Motor neuron (in vitro differentiated cells): ENCODE results near the gene NUDT3. TPM values are rescaled to one million over a fixed set of nuclear protein-coding genes. Genes with fewer than 3 reads are reported as not detected.
"Not testable (repeated sequence)": the region's sequence is repeated elsewhere in the genome, so short reads cannot be mapped to it uniquely, and the experiment has no call there.

Source experiments
- ATAC-seq, 8 experiments: fragments of 200-7000 bp; cut with Tn5 transposase; replicated peaks in 6 of 8; 2 replicates each; pipeline ENCODE4 v1.8.0; 2021; ENCODE audit warnings: mild to moderate bottlenecking in 8 of 8, moderate library complexity in 8 of 8
- H3K27ac ChIP-seq, 2 donors: fragments of 250-450 bp; sonication (Bioruptor Pico); 2 replicates each; pipeline ENCODE4 v1.9.0; 2021; ENCODE audit warnings: antibody characterized with exemption in 2 of 2, mild to moderate bottlenecking in 2 of 2, moderate library complexity in 1 of 2
- H3K4me1 ChIP-seq, 2 donors: fragments of 250-450 bp; sonication (Bioruptor Pico); replicated peaks in 1 of 2; 2 replicates each; pipeline ENCODE4 v1.6.1; 2021; ENCODE audit warnings: antibody characterized with exemption in 2 of 2, mild to moderate bottlenecking in 2 of 2, moderate library complexity in 1 of 2
- H3K4me3 ChIP-seq, 5 donors: fragments of 250-450 bp; sonication (Bioruptor Pico); 2 replicates each; pipeline ENCODE4 v1.9.0; 2021; ENCODE audit warnings: antibody characterized with exemption in 5 of 5, mild to moderate bottlenecking in 5 of 5, moderate library complexity in 4 of 5
- WGBS, 10 experiments: fragments of 450-650 bp; shearing (Covaris generic); methylation state at CpG; one replicate each; pipeline ENCODE4 v1.0.0; 2022; 5-methylcytosine and 5-hydroxymethylcytosine counted together
- in situ Hi-C, 9 experiments: fragments of 400-800 bp; cut with MboI; loops; one replicate each; pipeline ENCODE4 v1.15.0; 2021; ENCODE audit warnings: low sequenced_read_pairs in 9 of 9, low pct_unique_long_range_greater_than_20kb in 2 of 9; ENCODE audit not compliant: unreplicated experiment in 9 of 9
- total RNA-seq, 8 experiments: library from RNA; unstranded; fragments of 300-600 nt; gene quantifications; 2 replicates each; pipeline versions ENCODE4 v1.2.3 to v1.2.4, GENCODE V29; 2022

The NUDT3 gene
- total RNA-seq, 8 experiments from 2014 or later = 11.1 to 58.5 (median 36.2) TPM

DNA sequence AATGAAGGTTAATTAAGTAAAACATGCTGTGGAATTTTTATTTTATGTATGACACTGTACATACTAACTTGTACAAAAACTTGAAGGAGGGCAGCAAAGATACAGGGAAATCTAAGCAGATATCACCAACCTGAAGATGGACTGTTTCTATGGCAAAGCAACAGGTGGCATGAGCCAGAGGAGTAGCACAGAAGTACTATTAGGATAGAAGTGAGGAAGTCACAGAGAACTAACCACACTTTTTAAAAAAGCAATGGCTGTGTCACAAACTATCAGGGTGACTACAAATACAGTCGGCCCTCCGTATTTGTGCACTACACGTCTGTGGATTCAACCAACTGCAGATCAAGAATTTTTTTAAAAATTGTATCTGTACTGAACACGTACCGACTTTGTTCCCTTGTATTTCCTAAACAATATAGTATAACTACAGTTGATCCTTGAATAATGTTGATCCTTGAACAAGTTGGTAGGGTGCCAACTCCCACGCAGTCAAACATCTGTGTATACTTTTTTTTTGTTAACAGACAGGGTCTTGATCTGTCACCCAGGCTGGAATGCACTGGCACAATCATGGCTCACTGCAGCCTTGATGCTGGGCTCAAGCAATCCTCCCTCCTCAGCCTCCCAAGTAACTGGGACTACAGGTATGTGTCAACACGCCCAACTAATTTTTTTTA, 61.0 kb downstream of the NUDT3 start:
- ATAC-seq = no peak
- in situ Hi-C loops = no loop called here
- 49 to 100% (median 97%) methylated on average over 2 to 7 of the region's 7 CpGs; no CpG with 5 or more reads in 2 of the 10 experiments for WGBS, 10 experiments
- H3K4me1 ChIP-seq = no peaks in the 10 kb centered on the region
- no peak overlapping the region for H3K4me3 ChIP-seq
- H3K27ac ChIP-seq = no peak overlapping the region

DNA sequence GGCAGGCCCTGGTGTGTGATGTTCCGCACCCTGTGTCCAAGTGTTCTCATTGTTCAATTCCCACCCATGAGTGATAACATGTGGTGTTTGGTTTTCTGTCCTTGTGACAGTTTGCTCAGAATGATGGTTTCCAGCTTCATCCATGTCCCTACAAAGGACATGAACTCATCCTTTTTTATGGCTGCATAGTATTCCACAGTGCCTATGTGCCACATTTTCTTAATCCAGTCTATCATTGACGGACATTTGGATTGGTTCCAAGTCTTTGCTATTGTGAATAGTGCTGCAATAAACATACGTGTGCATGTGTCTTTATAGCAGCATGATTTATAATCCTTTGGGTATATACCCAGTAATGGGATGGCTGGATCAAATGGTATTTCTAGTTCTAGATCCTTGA, 62.7 kb downstream of the NUDT3 start:
- H3K4me1 ChIP-seq, H3K4me3 ChIP-seq, ATAC-seq, H3K27ac ChIP-seq, in situ Hi-C loops: not testable (repeated sequence)
- WGBS, 10 experiments = 50 to 100% (median 83%) methylated on average over 1 of the region's 3 CpGs; no CpG with 5 or more reads in 7 of the 10 experiments

DNA sequence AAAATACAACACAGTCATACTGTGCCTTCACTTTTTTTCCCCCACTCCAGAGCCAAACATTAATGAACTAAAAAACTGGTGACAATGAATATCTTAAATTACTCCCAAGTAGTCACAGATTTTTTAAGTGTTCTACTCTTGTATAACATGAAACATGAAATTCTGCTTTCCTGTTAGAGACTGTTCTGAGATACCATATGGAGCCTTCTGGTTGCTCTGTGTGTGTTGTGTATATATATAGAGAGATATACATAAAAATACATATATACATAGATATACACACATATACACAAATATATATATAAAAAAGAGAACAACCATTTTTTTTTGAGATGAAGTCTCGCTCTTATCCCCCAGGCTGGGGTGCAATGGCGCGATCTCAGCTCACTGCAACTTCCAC, 63.5 kb downstream of the NUDT3 start:
- ATAC-seq = no peak
- Histone ChIP-seq H3K4me3 (no peak overlapping the region), H3K4me1 (no peaks in the 10 kb centered on the region), H3K27ac (no peak overlapping the region)
- WGBS, 10 experiments = 93 to 100% methylated on average over 2 to 3 of the region's 3 CpGs; no CpG with 5 or more reads in 8 of the 10 experiments
- in situ Hi-C loops = no loop called here

DNA sequence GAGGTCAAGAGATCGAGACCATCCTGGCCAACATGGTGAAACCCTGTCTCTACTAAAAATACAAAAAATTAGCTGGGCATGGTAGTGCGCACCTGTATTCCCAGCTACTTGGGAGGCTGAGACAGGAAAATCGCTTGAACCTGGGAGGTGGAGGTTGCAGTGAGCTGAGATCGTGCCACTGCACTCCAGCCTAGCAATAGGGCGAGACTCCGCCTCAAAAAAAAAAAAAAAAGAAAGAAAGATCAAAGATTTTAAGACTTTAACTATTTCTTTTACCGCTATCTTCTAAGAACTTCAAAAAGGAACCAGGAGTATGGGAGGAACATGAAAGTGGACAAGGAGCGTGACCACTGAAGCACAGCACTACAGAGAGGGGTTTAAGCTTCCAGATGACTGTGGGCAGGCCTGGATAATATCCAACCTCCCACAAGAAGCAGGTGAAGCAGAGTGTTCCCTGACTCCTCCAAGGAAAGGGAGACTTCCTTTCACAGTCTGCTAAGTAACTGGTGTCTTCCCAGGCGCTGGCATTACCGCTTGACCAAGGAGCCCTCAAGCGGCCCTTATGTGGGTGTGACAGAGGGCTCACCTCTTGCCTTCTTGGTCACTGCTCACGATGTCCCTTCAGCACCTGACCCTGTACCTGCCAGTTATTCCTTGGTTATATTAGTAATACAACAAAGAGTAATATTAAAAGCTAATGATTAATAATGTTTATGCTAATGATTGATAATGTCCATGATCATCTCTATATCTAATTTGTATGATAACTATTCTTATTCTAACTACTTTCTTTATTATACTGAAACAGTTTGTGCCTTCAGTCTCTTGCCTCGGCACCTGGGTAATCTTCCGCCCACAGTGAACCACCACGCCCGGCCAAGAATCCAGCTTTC, 64.9 kb downstream of the NUDT3 start:
- H3K4me1 ChIP-seq, H3K27ac ChIP-seq, in situ Hi-C loops, ATAC-seq, H3K4me3 ChIP-seq: not testable (repeated sequence)
- WGBS, 10 experiments = 60 to 100% (median 96%) methylated on average over 1 to 11 of the region's 16 CpGs

DNA sequence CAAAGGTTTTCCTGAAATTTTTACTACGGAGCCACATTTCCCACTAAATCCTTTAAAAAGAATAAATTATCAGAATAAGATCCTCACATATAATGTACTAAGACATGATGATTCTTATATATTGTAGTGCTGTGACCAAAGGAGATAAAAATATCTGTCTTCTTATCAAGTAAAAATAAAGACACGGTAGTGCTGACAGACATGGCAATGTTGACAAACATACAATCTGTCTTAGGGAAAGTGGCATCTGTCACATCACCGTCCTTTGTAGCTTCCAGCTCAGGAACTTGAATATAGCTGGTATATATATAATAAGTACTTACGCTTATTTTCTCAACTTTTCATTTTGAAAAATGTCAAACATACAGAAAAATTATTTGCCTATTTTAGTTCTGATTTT, 66.8 kb downstream of the NUDT3 start:
- WGBS, 10 experiments = 86 to 100% (median 100%) methylated on average over 1 to 4 of the region's 4 CpGs
- H3K4me1 ChIP-seq = no peaks in the 10 kb centered on the region
- H3K4me3 ChIP-seq = no peak overlapping the region
- ATAC-seq = no peak
- no peak overlapping the region for H3K27ac ChIP-seq
- in situ Hi-C loops = no loop called here

DNA sequence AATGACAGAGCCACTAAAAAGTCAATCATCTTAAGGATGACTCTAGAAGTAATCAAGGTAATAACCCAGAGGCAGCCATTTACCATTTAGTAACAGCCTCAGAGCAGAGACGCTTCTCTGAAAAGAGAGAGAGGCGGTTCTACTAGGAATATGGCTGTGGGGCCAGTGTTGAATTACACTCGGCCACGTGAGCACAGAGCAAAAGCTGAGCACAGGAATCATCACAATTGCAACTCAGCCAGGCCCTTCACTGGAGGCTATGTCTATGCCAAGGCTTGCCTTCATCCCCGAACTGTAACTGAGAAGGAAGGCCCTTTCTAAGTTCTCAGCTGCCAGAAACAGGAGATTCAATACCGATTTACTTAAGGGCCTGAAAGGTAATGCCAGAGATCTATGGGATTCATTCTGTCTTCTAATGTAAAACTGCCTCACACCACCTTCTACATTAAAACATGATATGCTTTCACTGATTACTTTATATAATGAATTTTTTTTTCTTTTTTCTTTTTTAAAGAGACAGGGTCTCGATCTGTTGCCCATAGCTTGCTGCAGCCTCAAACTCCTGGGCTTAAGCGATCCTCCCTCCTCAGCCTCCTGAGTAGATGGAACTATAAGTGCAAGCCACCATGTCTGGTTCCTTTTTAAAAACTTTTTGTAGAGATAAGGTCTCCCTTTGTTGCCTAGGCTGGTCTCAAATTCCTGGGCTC, 67.6 kb downstream of the NUDT3 start:
- Histone ChIP-seq H3K4me3 (no peak overlapping the region), H3K27ac (peak overlapping the region; percentile 5 to 24), H3K4me1 (no peaks in the 10 kb centered on the region)
- in situ Hi-C loops = no loop called here
- ATAC-seq = peak; percentile 64 to 99 (median 90)
- 26 to 82% (median 60%) methylated on average over 2 to 7 of the region's 8 CpGs; no CpG with 5 or more reads in 1 of the 10 experiments for WGBS, 10 experiments

DNA sequence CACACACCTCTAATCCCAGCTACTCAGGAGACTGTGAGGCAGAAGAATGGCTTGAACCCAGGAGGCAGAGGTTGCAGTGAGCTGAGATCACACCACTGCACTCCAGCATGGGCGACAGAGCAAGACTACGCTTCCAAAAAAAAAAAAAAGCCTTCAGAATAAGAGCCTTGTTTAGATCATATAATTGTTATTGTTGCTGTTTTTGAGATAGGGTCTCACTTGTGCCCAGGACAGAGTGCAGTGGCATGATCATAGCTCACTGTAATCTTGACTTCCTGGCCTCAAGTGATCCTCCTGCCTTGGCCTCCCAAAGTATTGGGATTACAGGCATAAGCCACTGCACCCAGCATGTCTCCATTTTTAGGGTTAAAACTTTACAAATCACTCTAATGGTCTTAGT, 68.2 kb downstream of the NUDT3 start:
- H3K27ac ChIP-seq, in situ Hi-C loops, H3K4me3 ChIP-seq, ATAC-seq, H3K4me1 ChIP-seq: not testable (repeated sequence)
- WGBS, 10 experiments = 67 to 100% (median 100%) methylated on average over 1 to 2 of the region's 2 CpGs; no CpG with 5 or more reads in 5 of the 10 experiments

DNA sequence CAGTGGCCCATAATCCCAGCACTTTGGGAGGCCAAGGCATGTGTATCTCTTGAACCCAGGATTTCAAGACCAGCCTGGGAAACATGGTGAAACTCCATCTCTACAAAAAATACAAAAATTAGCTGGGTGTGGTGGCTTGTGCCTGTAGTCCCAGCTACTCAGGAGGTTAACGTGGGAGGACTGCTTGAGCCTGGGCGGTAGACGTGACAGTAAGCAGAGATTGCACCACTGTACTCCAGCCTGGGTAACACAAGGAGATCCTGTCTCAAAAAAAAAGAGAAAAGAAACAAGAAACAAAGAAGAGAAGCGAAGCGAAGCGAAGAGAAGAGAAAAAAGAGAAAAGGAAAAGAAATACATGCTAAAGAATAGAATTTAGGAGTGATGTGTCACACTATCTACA, 69.2 kb downstream of the NUDT3 start:
- no peak for ATAC-seq
- 87 to 100% (median 96%) methylated on average over 2 to 6 of the region's 6 CpGs; no CpG with 5 or more reads in 2 of the 10 experiments for WGBS, 10 experiments
- no peak overlapping the region for H3K27ac ChIP-seq
- H3K4me1 ChIP-seq = no peaks in the 10 kb centered on the region
- no peak overlapping the region for H3K4me3 ChIP-seq
- in situ Hi-C loops = no loop called here

DNA sequence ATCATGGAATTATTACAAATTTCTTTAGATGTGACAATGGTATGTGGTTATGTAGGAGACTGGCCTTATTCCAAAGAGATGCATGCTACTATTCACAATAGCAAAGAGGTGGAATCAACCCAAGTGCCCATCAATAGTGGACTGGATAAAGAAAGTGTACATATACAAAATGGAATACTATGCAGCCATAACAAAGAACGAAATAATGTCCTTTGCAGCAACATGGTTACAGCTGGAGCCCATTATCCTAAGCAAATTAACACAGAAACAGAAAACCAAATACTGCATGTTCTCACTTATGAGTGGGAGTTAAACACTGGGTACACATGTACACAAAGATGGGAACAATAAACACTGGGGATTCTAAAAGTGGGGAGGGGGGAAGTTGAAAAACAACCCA, 69.7 kb downstream of the NUDT3 start:
- 80 to 100% (median 100%) methylated on average over 1 of the region's 1 CpG; no CpG with 5 or more reads in 2 of the 10 experiments for WGBS, 10 experiments
- no peak overlapping the region for H3K4me3 ChIP-seq
- in situ Hi-C loops = no loop called here
- H3K4me1 ChIP-seq = no peaks in the 10 kb centered on the region
- no peak for ATAC-seq
- H3K27ac ChIP-seq = no peak overlapping the region

DNA sequence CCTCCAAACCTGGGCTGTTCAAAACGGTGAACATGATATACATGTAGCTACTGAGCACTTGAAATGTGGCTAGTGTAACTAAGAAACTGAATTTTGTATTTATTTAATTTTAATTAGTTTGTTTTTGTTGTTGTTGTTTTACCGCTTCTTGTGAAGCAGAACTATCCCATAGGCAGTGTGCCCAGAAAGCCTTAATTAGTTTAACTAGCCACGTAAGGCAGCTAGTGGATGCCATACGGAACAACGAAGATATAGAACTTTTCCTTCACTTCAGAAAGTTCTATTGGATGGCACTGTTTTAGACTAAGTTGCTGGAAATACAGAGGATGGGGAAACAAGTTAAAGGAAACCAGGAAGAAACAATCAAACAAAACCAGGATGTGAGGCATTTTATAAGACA, 70.6 kb downstream of the NUDT3 start:
- in situ Hi-C loops = no loop called here
- 76 to 100% (median 92%) methylated on average over 2 to 5 of the region's 5 CpGs; no CpG with 5 or more reads in 1 of the 10 experiments for WGBS, 10 experiments
- no peak overlapping the region for H3K4me3 ChIP-seq
- H3K27ac ChIP-seq = no peak overlapping the region
- no peaks in the 10 kb centered on the region for H3K4me1 ChIP-seq
- ATAC-seq = no peak

DNA sequence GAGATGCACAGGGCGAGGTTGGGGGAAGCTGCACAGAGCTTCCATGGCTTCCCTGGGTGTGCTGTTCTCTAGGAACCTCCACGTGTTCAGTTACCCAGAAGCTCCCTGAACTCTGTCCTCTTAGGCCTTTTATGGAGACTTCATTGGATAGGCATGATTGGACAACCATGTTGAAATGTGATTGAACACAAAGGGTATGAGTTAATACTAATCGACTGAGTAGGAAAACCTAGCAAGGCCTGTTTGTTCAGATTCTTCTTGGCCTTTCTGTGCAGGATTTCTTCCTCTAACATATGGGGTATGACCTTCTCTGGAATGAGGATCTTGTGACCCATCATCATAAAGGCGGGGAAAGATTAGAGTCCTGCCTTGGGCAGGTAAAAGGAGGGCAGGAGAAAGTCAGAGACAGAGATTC, 73.0 kb downstream of the NUDT3 start:
- in situ Hi-C loops = no loop called here
- H3K4me3 ChIP-seq = no peak overlapping the region
- peaks cover 0 to 4% of the 10 kb centered on the region in 2 donors for H3K4me1 ChIP-seq
- H3K27ac ChIP-seq = no peak overlapping the region
- WGBS, 10 experiments = 81 to 100% (median 89%) methylated on average over 1 to 4 of the region's 4 CpGs; no CpG with 5 or more reads in 1 of the 10 experiments
- ATAC-seq = no peak

DNA sequence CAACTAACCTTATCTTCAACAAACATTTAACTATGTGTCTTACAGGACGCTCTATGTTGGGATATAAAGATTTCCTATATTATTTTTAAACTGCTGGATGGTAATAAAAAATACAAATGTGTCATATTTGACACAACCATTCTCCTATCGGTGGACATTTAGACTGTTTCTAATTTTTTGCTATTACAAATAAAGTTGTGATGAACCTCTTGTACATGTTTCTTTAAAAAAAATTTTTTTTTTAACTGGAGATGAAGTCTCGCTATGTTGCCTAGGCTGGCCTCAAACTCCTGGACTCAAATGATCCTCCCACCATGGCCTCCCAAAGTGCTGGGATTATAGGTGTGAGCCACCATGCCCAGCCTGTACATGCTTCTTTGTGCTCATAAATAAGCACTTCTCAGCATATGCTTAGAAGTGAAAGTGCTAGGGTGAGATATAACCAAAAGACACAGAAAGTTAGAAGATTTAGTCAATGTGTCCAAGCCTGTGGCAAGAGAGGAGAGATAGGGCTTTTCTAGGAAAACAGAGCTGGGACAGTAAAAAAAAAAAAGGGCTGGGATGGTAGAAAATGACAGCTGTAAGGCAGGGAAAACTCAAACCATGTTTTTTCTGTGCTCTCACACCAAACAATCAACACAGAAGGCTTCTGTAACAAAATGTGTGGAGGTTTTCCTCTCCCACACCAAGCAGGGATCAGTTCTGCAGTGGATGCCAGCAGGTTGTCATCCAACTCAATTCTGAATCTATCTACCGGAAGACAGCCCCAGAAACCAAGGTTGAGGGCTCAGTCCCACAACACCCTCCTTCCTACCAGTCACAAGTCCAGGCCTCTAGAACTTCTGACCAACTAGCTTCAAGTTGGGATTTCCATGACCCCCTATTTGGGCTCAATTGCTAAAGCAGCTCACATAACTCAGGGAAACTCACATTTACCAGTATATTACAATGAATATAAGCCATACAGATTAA, 73.7 kb downstream of the NUDT3 start:
- H3K4me3 ChIP-seq = no peak overlapping the region
- in situ Hi-C loops = no loop called here
- ATAC-seq = no peak
- H3K27ac ChIP-seq = no peak overlapping the region
- 55 to 100% (median 98%) methylated on average over 1 to 4 of the region's 4 CpGs; no CpG with 5 or more reads in 1 of the 10 experiments for WGBS, 10 experiments
- peaks cover 0 to 4% of the 10 kb centered on the region in 2 donors for H3K4me1 ChIP-seq
